ENCODE results near the gene PTPRQ.

DNA sequence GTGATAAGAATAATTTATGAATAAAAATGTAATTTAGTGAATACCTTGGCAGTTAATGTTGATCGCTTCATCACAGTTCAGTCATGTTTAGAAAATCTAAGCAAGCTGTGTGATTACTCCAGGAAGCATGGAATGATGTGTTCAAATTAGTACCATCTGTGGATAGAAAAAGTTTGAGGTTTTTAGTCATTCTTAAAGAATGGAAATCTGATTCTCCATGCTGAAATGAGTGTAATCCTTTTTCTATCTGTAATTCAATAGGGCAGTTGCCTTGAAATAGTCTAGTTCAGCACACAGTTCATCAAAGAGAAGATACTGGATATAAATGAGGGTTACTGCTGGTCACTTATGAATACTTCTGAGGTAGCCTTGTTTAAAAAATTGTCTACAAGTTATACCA, 136.2 kb downstream of the PTPRQ start:
- TF ChIP-seq, protein P1, sequence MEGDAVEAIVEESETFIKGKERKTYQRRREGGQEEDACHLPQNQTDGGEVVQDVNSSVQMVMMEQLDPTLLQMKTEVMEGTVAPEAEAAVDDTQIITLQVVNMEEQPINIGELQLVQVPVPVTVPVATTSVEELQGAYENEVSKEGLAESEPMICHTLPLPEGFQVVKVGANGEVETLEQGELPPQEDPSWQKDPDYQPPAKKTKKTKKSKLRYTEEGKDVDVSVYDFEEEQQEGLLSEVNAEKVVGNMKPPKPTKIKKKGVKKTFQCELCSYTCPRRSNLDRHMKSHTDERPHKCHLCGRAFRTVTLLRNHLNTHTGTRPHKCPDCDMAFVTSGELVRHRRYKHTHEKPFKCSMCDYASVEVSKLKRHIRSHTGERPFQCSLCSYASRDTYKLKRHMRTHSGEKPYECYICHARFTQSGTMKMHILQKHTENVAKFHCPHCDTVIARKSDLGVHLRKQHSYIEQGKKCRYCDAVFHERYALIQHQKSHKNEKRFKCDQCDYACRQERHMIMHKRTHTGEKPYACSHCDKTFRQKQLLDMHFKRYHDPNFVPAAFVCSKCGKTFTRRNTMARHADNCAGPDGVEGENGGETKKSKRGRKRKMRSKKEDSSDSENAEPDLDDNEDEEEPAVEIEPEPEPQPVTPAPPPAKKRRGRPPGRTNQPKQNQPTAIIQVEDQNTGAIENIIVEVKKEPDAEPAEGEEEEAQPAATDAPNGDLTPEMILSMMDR (IDR thresholded peaks at IDR 0.05) = no peak
- no peak for TF ChIP-seq POLR2A (IDR thresholded peaks at IDR 0.05)

All from right lobe of liver (tissue), 4 donors.